ENCODE results near the gene TMEM51.
A peak's percentile ranks its signal among the peaks of the same experiment; 100 is the strongest.

The TMEM51 gene

GRCh38 chr1:15176120-15176519 lies 22.6 kb downstream of the TMEM51 start:
- TF ChIP-seq CTCF (conservative IDR thresholded peaks at IDR 0.05; ENCODE audit: control insufficient read depth, insufficient read depth, low read depth, low read length), result no peak
- no peak overlapping the region for H3K4me3 ChIP-seq (ENCODE audit: control insufficient read depth, low read depth, low read length)
- no peak for DNase-seq (ENCODE audit: low read depth)

GRCh38 chr1:15176898-15177665 lies 23.5 kb downstream of the TMEM51 start:
- TF ChIP-seq CTCF (conservative IDR thresholded peaks at IDR 0.05; ENCODE audit: control insufficient read depth, insufficient read depth, low read depth, low read length), result no peak
- DNase-seq (ENCODE audit: low read depth), result no peak
- H3K4me3 ChIP-seq (ENCODE audit: control insufficient read depth, low read depth, low read length), result no peak overlapping the region

- no peak for DNase-seq (ENCODE audit: low read depth)
Observed at GRCh38 chr1:15177710-15178166, 24.2 kb downstream of the TMEM51 start.

GRCh38 chr1:15178571-15179484 lies 25.3 kb downstream of the TMEM51 start:
- DNase-seq (ENCODE audit: low read depth), result peak; percentile 97
- no peak for TF ChIP-seq CTCF (conservative IDR thresholded peaks at IDR 0.05; ENCODE audit: control insufficient read depth, insufficient read depth, low read depth, low read length)

More at GRCh38 chr1:15177710-15178166, 24.2 kb downstream of the TMEM51 start:
- TF ChIP-seq CTCF (conservative IDR thresholded peaks at IDR 0.05; ENCODE audit: control insufficient read depth, insufficient read depth, low read depth, low read length), result no peak
- H3K4me3 ChIP-seq (ENCODE audit: control insufficient read depth, low read depth, low read length), result no peak overlapping the region

GRCh38 chr1:15179485-15179883 lies 25.9 kb downstream of the TMEM51 start:
- TF ChIP-seq CTCF (conservative IDR thresholded peaks at IDR 0.05; ENCODE audit: control insufficient read depth, insufficient read depth, low read depth, low read length), result no peak
- no peak overlapping the region for H3K4me3 ChIP-seq (ENCODE audit: control insufficient read depth, low read depth, low read length)
- DNase-seq (ENCODE audit: low read depth), result no peak

More at GRCh38 chr1:15178571-15179484, 25.3 kb downstream of the TMEM51 start:
- no peak overlapping the region for H3K4me3 ChIP-seq (ENCODE audit: control insufficient read depth, low read depth, low read length)

- no peak for TF ChIP-seq CTCF (conservative IDR thresholded peaks at IDR 0.05; ENCODE audit: control insufficient read depth, insufficient read depth, low read depth, low read length)
- H3K4me3 ChIP-seq (ENCODE audit: control insufficient read depth, low read depth, low read length), result no peak overlapping the region
- DNase-seq (ENCODE audit: low read depth), result no peak
Observed at GRCh38 chr1:15180189-15180588, 26.6 kb downstream of the TMEM51 start.
